ENCODE measurements around the gene PPP2R1A.

The PPP2R1A gene

GRCh38 chr19:52216401-52216800 is 26.5 kb downstream of the PPP2R1A start:
- in situ Hi-C loops (cut with HindIII; ENCODE audit: low sequenced_read_pairs), result no loop called here
- TF ChIP-seq CTCF (IDR thresholded peaks at IDR 0.05; ENCODE audit: low read depth, low read length, missing control alignments), result no peak
- H3K4me3 ChIP-seq (ENCODE audit: low read depth, low read length), result no peak overlapping the region
- no peak for DNase-seq (ENCODE audit: low read depth)

- TF ChIP-seq CTCF (IDR thresholded peaks at IDR 0.05; ENCODE audit: low read depth, low read length, missing control alignments), result no peak
- no peak for DNase-seq (ENCODE audit: low read depth)
- in situ Hi-C loops (cut with HindIII; ENCODE audit: low sequenced_read_pairs), result no loop called here
- no peak overlapping the region for H3K4me3 ChIP-seq (ENCODE audit: low read depth, low read length)
Observed at GRCh38 chr19:52217576-52217975, 27.7 kb downstream of the PPP2R1A start.

GRCh38 chr19:52219611-52220010 is 29.8 kb downstream of the PPP2R1A start:
- no peak for TF ChIP-seq CTCF (IDR thresholded peaks at IDR 0.05; ENCODE audit: low read depth, low read length, missing control alignments)
- DNase-seq (ENCODE audit: low read depth), result no peak
- H3K4me3 ChIP-seq (ENCODE audit: low read depth, low read length), result no peak overlapping the region
- in situ Hi-C loops (cut with HindIII; ENCODE audit: low sequenced_read_pairs), result no loop called here

- in situ Hi-C loops (cut with HindIII; ENCODE audit: low sequenced_read_pairs), result no loop called here
- DNase-seq (ENCODE audit: low read depth), result no peak
- no peak for TF ChIP-seq CTCF (IDR thresholded peaks at IDR 0.05; ENCODE audit: low read depth, low read length, missing control alignments)
- H3K4me3 ChIP-seq (ENCODE audit: low read depth, low read length), result no peak overlapping the region
Observed at GRCh38 chr19:52221031-52221430, 31.2 kb downstream of the PPP2R1A start.

GRCh38 chr19:52221831-52222375 is 32.1 kb downstream of the PPP2R1A start:
- no peak overlapping the region for H3K4me3 ChIP-seq (ENCODE audit: low read depth, low read length)
- no peak for TF ChIP-seq CTCF (IDR thresholded peaks at IDR 0.05; ENCODE audit: low read depth, low read length, missing control alignments)
- no peak for DNase-seq (ENCODE audit: low read depth)
- in situ Hi-C loops (cut with HindIII; ENCODE audit: low sequenced_read_pairs), result no loop called here

- TF ChIP-seq CTCF (IDR thresholded peaks at IDR 0.05; ENCODE audit: low read depth, low read length, missing control alignments), result no peak
Observed at GRCh38 chr19:52224211-52224610, 34.4 kb downstream of the PPP2R1A start.

GRCh38 chr19:52226652-52227051 is 36.8 kb downstream of the PPP2R1A start:
- in situ Hi-C loops (cut with HindIII; ENCODE audit: low sequenced_read_pairs), result no loop called here
- TF ChIP-seq CTCF (IDR thresholded peaks at IDR 0.05; ENCODE audit: low read depth, low read length, missing control alignments), result no peak
- DNase-seq (ENCODE audit: low read depth), result no peak
- H3K4me3 ChIP-seq (ENCODE audit: low read depth, low read length), result no peak overlapping the region

More at GRCh38 chr19:52224211-52224610, 34.4 kb downstream of the PPP2R1A start:
- DNase-seq (ENCODE audit: low read depth), result no peak
- H3K4me3 ChIP-seq (ENCODE audit: low read depth, low read length), result no peak overlapping the region
- in situ Hi-C loops (cut with HindIII; ENCODE audit: low sequenced_read_pairs), result no loop called here

All from astrocyte of the cerebellum (primary cell).